NCI-H510A treated with DMSO at 0.1 percent for 48 hours (cell line): ENCODE data around the gene TTLL10.

Source experiments
- DNase-seq: peaks from one replicate; lab custom pipeline; 2025; lab: John Stamatoyannopoulos, UW

Gene TTLL10

DNA sequence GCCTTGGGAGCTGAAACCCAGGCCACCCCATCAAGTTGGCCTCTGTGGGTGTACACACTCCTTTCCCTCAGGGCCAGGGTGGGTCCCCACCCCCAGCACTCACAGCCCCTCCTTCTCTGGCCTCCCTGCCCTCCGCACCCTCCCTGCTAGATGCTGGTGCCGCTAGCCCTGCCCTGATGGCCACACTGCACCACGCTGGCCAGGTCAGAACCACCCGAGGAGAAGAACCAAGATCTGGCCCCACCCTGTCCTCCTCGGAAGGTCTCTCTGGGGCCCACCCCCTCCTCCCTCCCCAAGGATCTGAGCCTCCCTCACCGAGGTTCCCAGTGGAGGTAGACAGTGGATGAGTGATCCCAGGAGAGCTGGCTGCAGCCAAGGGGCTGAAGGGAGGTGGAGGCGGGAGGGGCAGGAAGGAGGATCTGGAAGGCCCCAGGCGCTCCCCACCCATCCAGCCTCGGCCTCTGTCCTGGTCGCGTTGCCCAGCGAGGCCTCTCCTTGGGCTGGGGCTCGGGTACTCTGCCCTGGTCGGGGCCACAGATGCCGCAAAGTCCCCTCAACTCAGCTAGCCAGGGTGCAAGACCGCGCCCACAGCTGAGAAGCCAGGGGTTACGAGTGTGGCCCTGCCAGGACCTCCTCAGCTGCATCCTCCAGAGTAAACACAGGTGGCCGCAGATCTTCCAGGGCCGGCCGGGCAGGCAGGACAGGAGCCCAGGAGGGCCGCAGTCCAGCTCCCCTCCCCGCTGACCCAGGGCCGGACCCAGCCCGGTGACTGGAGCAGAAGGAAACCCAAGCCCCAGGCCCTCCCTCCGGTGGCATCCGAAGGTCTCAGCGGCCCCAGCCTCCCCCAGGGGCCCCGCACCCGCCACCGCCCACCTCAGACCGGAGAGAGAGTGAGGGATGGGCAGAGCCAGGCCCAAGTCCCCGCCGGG is 63.5 kb downstream of the TTLL10 start:
- no peak for DNase-seq

DNA sequence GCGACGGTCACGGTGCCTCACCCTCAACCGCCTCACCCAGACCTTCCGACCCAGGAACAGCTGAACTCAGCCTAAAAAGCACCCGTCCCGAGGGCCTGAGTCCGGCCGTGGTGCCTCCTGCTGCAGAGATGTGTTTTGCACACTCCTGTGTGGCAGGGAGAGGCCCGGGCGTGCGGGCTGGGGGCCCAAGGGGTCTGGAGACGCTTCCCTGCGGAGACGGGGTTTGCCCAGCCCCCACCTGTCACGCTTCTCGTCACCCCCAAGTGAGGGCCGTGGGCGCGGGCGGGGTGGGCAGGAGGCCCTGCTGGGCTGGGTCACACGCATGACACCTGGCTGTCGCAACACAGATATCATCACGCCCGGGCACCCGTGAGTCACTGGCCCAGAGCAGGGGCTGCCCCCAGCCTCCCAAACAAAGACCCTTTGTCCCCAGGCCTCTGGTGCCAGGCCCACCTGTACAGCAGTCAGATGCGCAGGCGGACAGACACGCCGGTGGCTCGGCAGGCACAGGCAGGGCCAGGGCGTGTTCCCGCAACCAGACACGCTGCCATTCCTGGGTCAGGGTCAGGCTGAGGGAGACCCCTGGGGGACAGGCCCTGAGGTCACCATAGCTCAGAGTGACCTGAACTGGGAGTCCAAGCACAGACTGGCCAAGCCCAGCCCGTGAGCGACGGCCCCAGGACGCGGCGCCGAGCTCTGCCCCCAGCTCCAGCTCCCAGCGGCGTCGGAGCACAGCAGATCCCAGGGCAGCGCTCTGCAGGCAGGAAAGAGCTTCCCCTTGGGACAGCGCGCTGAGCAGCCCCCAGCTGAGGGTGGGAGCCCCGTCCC is 64.4 kb downstream of the TTLL10 start:
- DNase-seq, result no peak

DNA sequence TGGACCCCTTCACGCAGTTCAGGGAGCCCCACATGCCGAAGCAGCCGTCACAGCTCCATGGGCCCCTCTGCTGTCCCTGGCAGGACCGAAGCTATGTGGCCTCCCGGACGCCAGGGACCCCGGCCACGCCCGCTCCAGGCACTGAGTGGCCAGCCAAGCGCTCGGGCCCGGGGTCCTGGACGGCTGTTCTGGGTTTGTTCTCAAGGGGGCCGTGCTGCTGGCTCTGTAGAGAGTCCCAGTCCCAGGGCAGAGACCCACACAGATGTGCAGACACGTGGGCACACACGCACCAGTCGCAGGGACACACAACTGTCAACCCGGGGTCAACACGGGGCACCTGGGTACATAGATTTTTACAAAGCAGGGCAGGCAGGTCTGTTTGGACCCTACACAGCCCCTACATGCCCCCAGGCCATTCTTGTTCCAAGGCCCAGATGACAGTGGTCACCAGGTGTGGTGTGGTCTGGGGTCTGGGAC is 65.1 kb downstream of the TTLL10 start:
- no peak for DNase-seq

DNA sequence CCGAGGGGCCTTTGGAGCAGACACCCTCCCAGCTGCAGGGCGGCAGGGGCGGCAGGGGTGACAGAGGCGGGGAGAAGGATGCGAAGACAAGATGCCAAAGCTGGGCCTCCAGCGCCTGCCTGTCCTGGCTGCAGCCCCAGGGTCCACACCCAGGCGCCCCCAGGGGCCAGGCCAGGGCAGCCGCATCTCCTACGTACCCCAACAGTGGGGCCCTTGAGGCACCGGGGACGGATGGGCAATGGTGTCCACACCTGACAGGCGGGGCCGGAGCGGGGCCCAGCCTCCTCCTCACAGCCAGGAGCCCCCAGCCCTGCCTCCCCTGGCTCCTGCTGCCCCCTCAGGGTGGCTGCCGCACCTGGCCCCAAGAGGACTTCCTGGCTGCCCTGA is 65.5 kb downstream of the TTLL10 start:
- DNase-seq, result no peak

DNA sequence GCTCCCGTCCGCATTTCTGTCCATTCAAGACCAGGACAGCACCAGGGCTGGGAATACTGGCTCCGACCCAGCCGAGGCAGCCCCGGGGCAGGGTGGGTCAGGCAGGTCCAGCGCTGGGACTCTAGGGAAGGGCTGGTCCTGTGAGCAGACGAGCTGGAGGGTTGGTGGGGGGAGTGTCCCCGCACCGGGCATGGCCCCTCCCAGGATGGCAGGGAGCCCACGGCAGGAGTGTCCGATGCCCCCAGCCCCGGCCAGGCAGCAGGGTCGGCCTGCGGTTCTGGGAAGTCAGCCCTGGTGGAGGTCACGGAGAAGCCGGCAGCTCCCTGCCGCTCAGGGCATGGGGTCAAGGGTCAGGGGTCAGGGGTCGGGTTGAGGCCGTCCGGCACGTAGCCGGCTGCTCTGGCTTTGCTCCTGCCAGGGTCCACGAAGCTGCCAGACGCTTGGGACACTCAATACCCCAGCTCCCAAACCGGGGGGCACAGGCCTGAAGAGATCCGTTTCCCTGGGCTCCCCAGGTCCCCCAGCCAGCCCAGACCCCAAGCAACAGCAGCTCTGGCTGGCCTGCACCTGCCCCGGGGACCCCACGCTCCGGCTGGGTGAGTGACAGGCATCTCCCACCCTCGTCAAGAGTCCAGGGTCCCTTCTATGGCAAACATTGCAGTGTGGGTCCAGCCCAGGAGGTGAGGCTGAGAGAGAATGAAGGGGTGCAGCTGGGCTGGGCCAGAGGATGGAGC is 66.1 kb downstream of the TTLL10 start:
- DNase-seq, result no peak

DNA sequence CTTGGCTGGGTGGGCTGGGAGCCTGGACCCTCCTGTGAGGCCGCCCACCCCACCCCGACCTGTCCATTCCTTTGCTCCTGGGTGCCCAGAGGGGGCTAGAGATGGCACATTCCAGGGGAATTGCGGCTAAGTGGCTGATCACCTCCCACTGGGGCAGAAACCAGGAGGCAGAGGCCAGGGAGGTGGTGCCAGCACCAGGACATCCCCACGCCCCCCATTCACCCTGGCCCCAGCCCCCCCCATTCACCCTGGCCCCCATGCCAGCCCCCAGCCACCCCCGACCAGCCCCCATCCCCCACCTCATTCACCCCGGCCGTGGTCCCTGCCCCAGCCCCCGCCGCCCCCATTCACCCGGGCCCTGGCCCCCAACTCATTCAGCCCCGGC is 66.7 kb downstream of the TTLL10 start:
- no peak for DNase-seq

DNA sequence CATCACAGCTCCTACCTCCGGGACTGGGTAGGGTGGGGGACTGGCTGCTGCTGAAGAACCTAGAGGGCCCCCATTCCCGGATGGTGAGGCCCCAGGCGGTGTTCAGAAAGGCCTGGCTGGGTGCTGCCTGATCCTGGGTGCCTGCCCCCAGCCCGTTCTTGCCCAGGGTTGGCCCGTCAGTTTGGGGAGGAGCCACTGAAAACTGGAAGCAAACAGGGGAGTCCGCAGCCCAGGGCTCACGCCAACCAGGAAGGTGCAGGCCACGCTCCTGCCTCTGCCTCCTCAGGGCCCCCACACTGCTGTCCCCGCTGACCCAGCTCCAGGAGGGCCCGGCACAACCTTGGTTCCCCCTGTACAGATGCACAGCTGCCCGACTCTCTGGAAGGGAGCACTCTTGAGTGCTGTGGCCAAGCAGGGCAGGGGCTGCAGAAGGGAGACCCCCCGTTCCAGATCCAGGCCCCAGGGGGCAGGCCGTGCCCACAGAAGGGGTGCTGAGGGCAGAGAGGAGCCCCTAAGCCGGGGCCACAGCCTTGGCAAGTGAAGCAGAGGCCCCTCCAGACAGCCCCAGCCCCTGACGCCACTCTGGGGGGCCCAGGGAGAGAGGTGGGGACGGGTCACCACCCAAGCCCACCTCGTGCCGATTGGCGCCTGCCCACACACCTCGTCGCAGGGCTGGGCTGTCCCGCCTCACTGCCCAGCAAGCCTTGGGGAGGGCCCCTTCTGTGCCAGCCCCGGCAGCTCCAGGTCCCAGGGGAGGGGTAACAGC is 67.3 kb downstream of the TTLL10 start:
- no peak for DNase-seq

DNA sequence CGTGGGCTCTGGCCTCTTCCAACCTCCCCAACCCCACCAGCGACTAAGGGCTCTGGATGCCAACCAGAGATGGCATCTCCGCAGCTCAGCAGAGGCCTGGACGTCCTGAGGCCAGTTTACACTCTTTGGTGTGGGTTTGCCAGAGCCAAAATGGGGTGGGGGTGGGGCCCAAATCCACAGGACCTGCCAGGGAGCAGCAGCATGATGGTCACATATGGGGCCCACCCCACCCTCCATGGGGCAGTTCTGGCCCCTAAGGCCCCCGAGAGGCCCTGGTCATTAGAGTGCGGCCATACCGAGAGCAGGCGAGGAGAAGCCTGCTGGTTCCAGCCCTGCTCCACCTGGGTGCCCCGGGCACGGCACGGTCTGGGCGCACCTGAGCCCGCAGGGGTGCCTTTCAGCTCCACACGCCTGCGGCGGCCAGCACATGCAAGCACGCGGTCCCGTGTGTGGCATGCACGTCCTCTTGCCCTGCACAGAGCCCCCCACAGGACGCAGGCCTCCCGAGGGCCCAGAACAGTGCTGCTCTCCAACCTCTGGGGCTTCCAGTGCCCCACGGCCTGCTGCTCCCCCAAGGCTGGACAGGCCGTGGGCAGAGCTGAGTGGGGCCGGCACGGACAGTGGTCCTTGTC is 68.0 kb downstream of the TTLL10 start:
- no peak for DNase-seq

DNA sequence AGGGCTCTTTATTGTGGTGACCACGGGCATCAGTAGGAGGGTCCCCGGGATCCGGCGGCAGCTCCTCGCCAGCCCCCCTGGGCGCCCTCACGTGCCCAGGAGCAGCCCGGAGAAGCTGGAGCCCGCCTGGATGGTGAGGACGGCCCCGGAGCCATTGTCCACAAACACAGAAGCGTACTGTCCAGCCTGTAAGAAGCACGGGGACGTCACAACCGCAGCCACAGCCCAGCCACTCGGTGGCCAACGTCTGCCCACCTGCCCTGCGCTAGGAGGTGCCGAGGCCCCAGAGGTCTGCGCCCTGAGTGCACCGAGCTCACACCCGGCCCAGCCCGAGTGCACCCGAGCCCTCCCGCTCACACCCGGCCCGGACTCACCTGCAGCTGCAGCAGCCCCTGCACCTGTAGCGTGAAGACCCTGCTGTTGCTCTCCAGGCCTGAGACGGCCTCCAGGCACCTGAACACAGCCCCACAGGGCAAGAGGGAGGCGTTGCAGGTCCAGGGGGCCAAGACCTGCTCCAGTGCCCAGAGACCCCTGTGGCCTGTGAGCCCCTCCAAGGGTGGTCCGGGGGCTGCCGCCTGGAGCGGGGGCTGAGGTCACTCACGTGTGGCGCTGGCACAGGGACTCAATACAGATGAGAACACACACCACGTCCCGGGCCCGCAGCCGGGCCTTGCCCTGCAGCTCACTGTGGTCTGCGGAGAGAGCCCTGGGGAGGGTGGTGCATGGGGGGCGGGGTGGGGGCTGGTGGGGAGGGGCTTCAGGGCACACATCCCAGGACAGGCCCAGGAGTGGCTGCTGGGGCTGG is 69.0 kb downstream of the TTLL10 start:
- DNase-seq, result no peak

DNA sequence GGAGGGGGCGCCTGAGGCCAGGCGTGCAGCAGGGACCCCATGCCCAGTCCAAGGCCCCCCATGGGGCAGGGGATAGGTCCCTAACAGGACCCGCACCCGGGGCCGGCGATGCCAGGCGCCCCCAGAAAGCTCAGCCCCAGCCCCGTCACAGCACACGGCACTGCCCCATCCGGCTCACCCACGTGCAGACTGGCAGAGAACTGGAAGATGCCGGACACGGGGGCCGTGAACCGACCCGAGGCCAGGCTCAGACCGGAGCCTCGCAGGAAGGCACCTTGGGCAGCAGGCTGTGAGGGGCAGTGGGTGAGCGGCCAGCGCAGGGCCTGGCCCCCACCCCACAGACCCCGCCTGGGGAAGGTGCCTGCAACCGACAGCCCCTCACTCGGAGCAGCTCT is 69.6 kb downstream of the TTLL10 start:
- DNase-seq, result no peak

DNA sequence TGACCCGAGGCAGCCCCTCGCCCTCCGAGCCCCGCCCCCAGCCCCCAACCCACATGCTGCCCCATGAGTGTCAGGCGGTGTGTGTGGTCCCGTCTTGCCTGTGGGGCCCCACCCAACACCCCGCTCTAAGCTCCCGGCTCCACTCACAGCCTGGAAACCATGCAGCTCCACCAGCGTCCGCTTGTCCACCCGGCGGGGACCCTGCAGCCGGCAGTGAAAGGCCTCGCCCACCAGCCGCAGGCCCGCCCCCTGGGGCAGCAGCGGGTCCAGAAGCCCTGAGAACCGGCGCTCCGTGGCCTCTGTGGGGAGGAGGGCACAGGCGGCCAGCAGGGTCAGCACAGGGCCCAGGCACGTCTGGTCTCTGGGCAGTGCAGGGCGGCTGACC is 70.1 kb downstream of the TTLL10 start:
- DNase-seq, result no peak

DNA sequence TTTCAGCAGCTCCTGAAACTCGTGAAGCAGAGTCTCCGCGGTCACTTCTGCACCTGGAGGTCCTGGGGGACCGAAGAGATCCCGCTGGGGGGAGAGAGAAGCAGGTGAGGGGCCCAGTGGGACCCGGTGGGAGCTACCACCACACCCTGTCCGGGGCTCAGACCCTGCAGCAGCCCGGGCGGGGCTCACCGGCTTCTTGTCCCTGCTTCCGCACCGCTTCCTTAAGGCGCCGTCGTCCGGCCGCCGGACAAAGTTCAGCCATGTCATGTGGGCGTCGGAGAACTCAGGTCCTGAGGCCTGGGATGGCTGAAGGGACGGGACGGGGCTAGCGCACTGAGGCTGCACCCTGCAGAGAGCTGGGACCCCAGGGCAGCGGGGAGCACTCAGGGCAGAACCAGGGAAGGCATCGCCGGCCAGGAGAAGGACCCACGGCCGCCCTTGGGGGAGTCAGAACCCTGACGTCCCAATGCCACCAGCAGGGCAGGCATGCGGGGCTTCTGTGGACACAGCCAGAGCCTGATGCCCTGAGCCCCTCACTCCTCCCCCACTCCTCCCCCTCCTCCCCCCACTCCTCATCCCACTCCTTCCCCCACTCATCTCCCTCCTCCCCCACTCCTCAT is 70.6 kb downstream of the TTLL10 start:
- no peak for DNase-seq

DNA sequence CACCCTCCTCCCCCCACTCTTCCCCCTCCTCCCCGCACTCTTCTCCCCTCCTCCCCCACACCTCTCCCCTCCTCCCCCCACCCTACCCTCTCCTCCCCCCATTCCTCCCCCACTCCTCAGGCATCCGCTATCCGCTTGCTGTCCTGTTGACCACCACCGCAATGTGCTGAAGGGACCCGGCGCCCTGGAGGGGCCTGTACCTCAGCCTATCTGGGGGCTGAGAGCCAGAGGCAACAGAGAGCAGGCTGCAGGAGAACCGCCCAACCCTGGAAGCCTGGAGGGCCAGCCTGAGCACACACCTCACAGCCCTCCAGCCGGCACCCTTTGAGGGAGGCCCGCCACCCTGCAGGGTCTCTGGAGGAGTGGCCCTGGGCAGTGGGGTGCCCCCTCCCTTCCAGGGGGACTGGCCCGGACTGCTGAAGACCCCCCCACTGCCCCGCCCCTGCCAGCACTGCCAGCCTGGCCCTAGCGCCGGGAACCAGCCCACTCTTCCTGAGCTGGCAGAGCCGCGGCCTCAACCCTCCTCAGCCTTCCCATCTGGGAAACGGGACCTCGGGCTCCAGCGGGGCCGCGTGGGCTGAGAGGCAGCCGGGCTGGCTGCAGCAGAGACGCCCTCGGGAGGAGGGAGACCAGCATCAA is 71.6 kb downstream of the TTLL10 start:
- no peak for DNase-seq

DNA sequence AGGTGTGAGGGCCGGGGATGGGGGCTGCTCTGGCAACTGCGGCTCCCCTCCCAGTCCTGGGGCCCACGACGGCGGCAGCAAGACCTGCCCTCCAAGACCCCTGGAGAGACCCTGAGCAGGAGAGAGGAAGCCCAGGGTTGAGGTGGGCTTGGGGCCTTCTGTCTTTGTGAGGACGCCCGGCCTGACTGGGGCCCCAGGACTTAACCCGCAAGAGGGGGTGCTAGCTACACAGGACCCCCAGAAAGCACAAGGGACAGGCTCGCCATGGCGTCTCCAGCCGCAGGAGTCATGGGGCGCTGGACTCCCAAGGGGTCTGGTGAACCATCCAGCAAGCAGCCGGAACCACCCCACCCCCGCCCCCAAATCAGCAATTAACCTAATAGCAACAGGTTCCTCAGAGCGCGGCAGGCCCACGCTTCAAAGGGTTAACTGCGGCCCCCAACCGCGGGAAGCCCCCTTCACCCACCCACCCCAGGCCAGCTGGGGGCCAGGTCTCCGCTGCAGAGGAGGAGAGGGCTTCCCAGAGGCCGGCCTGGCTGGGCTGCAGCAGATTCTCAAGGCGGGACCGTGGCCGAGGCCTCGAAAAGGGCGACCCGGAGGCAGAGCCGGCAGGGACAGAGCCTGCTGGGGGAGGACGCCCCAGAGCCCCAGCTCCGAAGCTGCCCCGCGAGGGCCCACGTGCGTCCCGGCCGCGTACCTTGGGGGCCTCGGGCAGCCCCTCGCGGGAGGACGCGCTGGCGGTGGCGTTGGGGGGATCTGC is 72.3 kb downstream of the TTLL10 start:
- DNase-seq, result no peak

DNA sequence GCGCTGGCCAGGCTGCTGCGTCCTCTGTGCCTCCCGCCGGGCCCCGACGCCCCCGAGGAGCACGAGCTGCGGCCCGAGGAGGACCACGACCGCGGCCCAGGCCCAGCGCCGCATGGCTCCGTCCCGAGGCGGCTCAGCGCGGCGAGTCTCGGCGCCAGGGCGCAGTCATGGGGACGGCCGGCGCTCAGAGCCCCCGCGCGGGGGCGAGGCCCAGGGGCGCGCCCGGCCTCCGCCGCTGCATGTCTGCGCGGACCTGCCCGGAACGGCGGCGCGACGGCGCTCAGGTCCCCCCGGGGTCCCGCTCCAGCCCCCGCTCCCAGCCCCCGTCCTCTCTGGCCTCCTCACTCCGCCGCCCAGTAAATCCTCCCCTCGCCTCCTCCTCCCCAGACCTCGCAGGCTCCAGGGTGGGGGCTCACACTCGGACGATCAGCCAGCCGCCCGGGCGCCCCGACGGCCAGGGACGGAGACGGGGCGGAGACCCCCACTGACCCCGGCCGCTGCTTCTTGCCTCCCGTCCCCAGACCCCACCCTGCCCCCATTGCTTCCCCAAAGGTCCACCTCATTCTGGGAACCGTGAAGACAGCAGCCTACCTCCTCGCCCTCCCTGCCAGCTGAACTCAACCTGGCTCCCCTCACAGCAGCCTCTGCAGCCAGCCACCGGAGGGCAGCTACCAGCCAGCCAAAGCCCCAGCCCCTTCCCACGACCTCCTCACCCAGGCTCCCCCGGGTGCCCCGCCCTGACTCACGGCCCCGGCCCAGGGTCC is 73.1 kb downstream of the TTLL10 start, which contains the start of gene C1QTNF12:
TSS of gene C1QTNF12 (minus strand) at position 146 of the 764 bp plus-strand sequence. CDS start at position 114, 32 bp downstream.
- no peak for DNase-seq

DNA sequence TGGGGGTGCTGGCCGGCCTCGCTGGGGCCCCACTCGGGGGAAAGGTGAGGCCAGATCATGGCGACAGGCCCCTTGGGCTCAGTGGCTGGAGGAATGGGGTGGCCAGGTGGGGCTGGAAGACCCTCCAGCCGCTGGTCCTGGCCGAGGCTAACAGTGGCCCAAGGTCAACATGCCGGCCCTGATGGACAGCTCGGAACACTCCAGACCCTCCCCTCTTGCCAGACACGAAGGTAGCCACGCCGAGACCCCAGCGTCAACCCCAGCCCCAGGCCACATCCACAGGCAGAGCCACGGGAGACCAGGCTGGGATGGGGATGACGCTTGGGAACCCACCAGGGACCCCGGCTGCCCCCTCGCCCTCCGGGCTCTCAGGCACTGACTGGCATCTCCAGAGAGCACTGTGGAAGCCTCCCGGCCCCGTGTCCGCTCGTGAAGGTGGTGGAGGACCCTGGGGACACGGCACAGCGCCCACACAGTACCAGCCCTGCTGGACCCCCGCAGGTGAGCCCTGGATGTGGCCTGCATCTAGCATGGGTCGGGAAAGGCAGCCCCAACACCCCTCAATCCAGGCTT is 73.7 kb downstream of the TTLL10 start:
- DNase-seq, result no peak
